NCI-H345 treated with DMSO at 0.1 percent for 48 hours (cell line): ENCODE results near the gene TTLL11.
"Not testable (repeated sequence)": the region's sequence is repeated elsewhere in the genome, so short reads cannot be mapped to it uniquely, and the experiment has no call there.

Experiments used
- DNase-seq: peaks from one replicate; lab custom pipeline; 2025; ENCODE audit not compliant: unreplicated experiment; lab: John Stamatoyannopoulos, UW

The TTLL11 gene

DNA sequence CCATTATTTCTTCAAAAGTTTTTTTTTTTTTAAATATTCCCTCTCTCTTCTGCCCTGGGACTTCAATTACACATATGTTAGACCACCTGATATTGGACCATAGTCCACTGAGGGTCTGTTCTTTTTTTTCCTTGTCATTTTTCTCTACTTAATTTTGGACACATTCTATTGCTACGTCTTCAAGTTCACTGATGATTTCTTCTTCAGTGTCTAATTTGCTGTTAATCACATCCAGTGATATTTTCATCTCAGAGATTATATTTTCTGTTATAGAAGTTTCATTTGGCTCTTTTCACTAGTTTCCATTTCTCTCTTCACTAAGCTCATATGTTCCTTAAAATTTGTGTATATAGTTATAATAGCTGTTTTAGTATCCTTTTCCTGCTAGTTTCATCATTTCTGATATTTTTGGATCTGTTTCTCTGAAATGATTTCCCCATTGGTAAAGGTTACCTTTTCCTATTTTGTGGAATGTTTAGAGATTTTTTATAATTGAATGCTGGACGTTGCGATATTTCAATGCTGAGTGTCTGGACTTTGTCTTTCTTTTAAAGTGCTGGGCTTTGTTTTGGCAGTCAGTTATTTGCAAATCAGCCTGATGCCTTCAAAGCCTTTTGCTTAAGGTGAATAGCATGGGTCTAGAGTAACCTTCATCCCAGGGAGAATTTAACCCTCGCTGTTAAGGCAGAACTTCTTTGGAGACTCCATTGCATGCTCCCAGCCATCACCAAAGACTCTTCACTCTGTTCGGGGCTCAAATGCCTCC is 111.8 kb downstream of the TTLL11 start:
- no peak for DNase-seq

GRCh38 chr9:121980665-121981064 is 112.4 kb downstream of the TTLL11 start:
- DNase-seq = not testable (repeated sequence)

- no peak for DNase-seq
Measured at GRCh38 chr9:121979736-121980135, 113.4 kb downstream of the TTLL11 start.

DNA sequence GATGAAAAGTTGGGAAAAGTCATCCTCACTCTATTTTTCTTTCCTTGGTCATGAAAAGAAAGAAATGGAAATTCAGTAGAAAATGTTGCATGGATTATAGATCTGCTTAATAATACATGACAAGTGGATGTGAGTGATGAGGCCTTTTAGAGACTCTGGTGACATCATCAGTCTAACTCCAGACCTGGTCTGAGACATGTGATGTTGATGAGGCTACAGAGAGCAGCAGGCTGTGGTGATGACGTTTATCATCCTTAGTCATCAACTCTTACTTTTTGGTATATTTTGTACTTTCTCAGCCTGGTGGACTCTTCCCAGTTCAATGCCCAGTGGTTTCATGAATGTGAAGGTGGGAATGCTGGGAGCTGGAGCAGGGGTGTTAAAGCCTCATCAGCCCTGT is 116.4 kb downstream of the TTLL11 start:
- no peak for DNase-seq

DNA sequence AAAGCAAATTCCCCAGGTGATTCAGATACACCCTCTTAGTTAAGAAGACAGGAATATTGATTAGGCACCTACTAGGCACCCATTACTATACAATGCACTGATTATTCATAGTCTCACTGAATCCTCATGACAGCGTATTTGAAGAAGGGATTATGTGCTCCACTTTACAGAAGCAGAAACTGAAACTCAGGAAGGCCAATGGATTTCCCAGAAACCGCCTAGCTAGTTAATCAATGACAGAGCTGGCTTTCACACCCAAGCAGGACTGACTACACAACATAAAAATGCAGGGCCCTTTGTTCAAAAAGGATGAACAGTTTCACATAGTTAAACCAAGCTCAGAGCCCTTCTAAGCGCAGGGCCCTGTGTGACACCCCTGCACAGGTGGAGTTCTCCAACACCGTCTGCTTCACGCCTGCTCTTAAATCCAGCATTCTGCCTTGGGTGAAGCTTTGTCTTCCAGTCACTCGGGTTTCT is 117.3 kb downstream of the TTLL11 start:
- DNase-seq = no peak

- no peak for DNase-seq
Measured at GRCh38 chr9:121974421-121974820, 118.7 kb downstream of the TTLL11 start.

DNA sequence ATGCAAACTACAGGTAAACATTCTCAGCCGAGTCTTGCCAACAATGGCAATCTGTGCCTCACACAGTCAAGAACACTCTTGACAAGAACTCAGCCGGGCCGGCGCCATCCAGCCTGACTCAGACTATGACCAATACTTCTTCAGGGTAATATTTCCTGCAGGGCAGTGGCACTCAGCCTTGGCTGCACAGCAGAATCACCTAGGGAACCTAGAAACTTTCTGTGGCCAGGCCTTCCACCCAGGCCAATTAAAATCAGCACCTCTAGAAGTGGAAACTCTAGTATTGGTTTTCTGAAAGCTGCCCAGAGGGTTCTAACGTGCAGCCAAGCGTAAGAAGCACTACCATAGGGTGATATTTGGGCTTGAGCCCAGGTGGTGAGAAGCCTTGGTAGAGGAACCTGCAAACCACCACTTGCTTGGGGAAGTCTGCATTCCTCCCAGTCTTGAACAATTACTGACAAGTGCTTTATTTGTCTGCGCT is 120.6 kb downstream of the TTLL11 start:
- no peak for DNase-seq

- no peak for DNase-seq
Measured at GRCh38 chr9:121968056-121968455, 125.1 kb downstream of the TTLL11 start.

DNA sequence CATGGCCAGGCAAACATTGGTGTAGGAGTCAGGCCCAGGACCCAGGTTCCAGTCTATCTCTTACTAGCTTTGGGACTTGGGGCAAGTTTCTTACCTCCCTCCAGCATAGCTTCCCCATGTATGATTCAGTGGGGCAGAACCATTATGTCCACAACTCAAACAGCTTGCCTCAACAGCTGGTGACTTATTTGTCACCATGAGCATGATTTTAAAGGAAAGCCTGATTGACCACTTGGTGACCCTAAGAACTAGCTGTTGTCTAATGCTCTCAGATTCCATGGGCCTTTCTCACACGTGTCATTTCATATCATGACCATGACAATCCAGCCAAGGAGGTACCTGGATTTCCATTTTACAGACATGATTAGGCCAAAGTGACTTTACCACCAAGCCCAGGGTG is 126.4 kb downstream of the TTLL11 start:
- DNase-seq = no peak

DNA sequence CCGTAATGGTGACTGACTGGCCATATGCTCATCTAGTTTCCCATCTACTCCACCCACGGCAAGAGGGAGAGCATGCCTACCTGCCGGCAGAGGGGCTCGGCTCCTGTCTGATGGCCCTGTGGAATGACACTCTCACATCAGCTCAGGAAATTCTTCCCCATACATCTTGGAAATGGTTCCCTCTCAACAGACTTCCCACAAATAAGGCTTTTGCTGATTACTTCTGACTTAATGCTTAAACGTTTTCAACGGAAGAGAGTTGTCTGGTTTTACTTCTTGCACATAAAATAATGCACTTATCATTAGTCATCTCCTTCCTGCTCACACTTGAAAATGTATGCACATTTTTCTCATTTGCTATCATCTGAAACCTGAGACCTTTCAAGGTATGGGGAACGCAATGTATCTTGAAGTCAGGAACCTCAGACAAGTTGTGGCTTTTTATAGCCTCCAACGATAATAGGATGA is 129.5 kb downstream of the TTLL11 start:
- DNase-seq = no peak

GRCh38 chr9:121962421-121962820 is 130.7 kb downstream of the TTLL11 start:
- DNase-seq = no peak

DNA sequence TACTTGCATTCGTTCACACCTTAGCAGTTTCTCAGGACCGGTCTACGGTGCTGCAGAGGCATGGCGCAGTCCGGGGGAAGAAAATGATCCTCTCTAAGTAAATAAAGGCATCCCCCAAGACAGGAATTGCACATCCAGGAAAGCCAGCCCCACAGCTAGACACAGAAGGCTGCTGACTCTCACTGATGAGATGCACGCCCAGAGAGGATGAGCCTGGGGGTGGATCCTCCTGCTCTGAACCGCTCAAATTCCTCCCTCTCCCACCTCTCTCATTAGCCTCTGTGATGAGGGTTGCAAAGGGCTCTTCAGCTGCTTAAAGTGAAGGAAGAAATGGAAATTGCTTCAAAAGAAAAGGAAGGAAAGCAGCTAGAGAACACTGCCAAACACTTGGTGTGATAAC is 132.4 kb downstream of the TTLL11 start:
- no peak for DNase-seq

DNA sequence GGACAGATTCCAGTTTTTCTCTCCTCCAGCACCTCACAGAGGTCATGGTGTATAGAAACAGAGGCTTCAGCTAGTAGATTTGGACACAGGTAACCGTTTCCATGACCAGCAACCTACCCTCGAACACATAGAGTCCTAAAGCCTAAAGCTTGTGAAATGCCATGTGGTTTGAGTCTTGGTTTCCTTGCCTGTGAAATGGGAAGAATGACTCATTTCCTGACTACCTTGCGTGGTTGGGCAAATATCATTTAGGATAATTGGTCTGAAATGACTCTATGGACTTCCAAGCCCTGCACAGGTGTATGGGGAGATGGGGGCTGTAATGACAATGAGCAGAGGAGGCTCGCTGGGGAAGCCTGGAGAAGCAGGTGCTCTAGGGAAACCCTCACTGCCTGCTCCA is 134.6 kb downstream of the TTLL11 start:
- DNase-seq = no peak

DNA sequence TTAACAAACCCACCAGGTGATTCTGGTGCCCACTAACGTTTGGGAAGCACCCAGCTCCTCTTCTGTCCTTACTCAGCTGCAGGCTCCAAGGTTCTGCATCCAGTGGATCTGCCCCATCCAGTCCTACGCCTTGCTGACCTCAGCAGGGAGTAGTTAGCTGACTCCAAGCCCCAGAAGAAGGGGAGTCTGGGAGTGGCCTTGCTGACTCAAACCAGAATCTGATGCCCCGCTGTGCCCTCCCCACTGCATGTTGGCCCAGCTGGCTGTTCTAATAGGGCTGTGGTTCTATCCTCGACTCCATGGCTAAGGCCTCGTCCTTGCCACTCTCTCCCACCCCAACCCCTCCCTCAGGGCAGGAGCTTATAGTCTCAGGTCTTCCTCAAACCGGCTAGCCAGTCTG is 136.3 kb downstream of the TTLL11 start:
- no peak for DNase-seq

DNA sequence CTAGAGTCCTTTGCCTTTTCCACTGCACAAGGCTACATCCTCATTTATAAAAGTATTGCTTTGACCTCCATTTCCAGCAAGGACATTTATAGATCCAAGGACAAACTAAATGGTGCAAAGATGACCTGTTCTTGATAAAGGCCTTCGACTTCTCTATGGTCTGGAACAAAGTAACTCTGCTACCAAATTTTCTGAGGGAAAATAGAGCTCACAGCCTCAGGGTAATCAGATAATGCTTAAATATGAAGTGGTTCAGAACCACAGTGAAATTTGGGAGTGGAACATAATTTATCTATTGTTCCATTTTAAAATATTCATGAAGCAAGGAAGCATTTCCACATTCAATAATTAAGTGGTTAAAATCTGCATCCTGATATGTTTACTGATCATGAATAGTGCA is 137.5 kb downstream of the TTLL11 start:
- no peak for DNase-seq

DNA sequence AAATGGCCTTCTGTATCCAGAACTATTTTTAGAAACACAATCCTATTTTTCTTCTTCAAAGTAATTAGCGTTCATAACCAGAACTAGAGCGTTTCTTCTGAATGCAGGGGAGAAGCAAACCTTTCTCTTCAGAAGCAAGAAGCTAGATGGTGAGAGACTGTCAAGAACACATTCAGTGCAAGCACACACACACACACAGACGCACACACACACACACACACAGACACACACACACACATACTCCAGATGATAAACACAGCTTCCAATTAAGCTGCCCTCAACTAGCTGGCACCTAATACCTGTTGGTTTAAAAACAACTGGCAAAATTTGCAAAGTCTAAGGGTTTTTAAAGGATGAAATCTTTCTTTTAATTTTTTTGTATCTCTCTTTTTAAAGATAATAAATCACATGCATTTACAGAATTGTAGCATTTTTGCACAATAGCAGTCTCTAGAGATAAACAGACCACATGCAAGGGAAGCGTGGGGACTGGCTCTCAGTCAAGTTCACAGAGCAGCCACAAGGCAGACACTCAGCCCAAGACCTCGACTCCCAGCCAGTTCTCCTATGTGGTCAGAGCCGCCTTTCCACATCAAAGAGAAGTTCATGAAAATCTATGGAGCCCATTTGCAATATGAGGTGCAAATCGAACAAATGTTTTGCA is 138.5 kb downstream of the TTLL11 start:
- DNase-seq = no peak

DNA sequence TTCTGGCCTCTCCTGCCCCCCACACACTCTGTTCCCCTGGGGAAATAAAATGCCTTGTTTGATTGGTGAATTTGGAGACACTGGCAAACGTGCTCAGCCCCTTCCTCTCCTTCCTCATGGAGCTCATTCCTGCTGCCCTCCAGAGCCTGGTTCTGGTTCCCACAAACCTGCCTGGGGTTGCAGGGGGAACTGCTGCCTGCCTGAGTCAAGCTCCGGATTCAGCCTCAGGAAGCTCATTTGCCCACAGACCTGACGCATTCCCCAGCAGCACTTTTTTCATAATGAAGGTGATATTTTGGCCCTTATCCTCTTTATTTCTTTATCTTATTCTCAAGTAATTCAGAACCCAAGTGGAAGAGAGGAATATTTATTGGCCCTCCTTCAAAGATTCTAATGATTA is 140.5 kb downstream of the TTLL11 start:
- no peak for DNase-seq

DNA sequence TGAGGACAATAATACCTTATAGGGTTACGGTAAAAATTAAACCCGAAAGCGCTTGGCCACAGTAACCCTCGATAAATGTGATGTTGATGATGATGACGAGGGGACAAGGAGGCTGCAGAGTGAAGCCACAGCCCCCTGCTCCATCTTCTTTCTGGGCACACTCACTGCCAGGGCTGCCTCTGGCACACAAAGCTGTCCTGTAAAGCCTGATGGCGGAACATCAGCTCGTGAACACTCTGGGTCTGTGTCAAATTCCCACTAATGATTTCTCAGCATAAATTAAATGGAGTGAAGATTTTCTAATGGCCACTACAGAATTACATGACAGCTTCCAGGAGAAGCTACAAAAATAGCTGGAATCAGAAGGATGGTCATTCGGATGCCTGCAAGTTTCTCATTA is 142.2 kb downstream of the TTLL11 start:
- no peak for DNase-seq

GRCh38 chr9:121950441-121950840 is 142.7 kb downstream of the TTLL11 start:
- DNase-seq = no peak

GRCh38 chr9:121949766-121950165 is 143.3 kb downstream of the TTLL11 start:
- DNase-seq = no peak

GRCh38 chr9:121949364-121949763 is 143.7 kb downstream of the TTLL11 start:
- DNase-seq = no peak

GRCh38 chr9:121947775-121948174 is 145.3 kb downstream of the TTLL11 start:
- DNase-seq = peak; percentile 97
